ENCODE results near the gene NALCN.

NALCN gene

DNA sequence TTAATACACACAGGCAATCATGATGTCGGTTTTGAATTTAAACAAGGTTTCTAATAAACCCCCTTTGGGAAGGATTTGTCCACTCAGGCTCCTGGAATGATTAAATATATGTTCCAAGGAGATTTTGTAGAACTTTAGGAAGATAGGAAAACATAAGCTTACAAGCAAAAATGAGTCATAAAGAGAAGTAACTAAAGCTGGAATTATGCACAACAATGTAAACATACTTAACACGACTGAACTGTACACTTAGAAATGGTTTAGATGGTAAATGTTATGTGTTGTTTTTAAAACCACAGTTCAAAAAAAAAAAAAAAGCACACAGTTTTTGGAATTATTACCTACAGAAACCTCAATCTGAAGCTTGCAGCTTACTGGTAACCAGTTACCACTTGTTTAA, 304.4 kb downstream of the NALCN start:
- DNase-seq, result no peak

- no peak for DNase-seq
These were observed 307.3 kb downstream of the NALCN start for GRCh38 chr13:101109005-101109404.

DNA sequence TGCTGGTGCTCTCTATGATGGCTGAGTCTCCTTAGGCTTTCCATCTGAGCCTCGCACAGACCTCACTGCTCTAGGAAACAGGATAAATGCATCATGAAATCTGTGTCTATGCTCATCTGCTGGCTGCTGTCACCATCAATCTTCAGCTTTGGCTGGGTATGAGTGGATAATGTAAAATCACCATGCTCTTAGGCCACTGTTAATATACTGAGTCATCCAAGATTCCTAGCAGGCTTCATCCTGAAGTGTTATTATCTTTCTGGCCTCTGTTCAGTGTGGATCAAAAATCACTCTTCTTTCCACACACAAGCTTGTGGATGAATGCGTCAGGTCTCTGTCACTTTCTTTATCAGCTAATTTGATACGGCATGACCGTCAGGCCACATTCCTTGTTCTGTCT, 317.4 kb downstream of the NALCN start:
- DNase-seq, result no peak

- DNase-seq, result no peak
These were observed 323.3 kb downstream of the NALCN start for GRCh38 chr13:101092985-101093384.

- DNase-seq, result no peak
These were observed 326.0 kb downstream of the NALCN start for GRCh38 chr13:101090287-101090686.

- DNase-seq, result no peak
These were observed 330.8 kb downstream of the NALCN start for GRCh38 chr13:101085551-101085950.

DNA sequence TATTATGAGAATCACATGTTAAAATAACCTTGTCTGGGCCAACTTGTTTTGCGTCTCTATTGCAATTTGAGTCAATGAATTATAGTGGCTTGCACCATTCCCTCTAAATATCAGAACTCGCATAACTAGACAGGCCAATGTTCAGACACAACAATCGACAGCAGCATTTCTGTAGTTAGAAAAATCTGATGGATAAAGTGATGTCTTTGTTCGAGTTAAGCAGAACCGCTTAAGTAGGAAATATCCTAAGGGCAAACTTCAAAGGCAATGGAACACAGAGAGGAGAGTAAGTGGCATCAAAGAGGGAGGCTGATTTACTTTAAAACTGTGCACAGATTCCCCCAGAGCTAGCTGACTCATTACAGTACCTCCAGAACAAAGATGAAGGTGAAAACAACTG, 333.9 kb downstream of the NALCN start:
- DNase-seq, result no peak

DNA sequence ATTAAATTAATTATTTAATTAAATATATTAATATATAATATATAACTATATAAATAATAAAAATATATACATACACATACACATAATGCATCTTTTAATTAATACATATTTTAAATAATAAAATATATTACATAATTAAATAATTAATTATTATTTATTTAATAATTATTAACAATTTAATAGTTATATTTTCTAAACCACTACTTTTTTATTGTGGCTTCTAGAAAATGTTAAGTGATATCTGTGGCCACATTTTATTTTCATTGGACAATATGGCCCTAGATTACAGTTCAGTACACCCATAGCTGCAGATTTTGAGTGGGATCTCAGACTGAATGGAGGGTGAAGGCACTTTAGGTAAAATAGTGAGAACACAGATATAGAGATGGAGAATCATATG, 335.7 kb downstream of the NALCN start:
- no peak for DNase-seq

DNA sequence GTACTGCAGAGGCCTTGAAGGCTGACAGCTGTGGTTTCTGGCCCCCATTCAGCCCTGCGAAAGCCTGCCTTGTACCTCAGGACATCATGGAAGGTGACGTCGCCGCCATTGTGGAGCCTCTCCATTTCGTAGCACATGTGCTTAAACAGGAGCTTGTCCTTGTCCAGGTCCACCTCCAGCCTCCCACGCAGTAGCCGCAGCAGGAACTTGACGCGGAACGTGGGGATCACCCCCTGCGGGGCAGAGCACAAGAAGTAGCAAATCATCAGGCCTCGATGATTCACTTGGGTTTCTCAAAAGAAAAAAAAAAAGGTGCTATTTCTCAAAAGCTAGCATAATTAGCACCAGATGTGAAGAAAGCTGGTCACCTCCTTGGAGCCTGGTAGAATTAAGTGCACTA, 351.0 kb downstream of the NALCN start:
- no peak for DNase-seq

DNA sequence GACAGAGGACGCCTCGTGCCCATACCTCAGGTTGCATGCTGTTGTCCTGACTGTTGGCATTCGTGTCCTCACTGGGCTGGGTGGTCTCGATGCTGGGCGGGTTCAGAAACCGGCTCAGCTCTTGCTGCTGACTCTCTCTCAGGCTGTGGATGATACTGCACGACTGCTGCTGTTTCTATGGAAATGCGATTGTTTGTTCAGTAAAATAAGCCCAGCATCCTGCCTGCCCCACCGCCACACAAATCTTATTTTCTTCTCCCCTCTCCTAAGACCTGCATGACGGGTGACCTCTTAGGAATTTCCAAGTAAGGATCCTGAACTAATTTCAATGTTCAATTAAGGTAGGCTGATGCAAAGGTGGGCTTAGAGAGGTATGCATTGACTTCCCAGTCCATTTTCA, 356.5 kb downstream of the NALCN start:
- DNase-seq, result no peak

DNA sequence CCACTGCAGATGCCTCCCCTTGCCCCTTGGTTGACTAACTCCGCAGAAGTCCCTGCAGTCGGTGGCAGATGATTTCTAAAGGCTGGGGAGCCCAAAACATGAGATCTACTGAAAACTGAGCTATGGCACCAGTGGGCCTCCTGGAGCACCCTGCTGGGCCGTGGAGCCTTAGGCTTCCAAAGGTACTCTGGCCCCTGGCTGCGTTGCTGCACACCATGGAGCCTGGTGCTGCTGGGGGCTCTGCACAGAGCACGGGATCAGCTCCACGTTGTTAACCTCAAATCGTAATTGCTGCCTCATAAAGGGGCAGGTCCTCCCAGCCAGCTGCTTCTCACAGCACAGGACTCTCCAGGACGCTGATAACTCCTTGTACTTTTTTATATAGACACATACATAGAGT, 357.5 kb downstream of the NALCN start:
- no peak for DNase-seq

DNA sequence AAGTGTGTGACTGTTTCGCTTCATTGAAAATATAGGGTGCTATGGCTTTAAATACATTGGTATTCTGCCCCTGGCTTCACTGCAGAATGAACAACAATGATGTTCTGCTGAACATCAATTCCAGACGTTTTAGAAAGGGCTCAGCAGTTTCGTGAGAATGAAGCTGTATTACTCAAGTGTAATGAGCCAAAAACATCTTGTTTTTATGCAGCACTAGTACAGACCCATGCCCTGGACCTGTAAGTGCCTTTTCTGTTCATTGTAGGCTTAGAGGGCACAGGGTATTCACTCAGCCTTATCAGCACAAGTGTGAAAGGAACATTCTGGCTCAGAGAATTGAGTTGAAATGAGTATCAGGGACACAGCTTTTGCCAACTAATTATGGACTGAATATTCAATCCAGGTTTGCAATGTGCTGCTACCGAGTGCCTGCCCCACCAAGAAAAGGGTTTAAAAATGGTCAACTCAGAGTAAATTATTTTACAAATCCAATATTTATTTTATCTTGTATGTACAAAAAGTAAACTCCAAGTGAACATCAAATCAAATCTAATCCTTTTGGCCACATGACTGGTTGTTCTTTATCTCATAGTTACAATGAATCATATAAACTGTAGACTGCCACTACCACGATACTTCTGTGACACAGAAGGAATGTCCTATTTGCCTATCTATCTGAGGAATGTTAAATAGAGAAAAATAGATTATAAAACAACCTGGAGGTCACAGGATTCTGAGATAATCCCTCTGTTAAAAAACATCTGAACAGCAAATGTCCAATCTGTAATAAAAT, 362.8 kb downstream of the NALCN start:
- DNase-seq, result no peak

DNA sequence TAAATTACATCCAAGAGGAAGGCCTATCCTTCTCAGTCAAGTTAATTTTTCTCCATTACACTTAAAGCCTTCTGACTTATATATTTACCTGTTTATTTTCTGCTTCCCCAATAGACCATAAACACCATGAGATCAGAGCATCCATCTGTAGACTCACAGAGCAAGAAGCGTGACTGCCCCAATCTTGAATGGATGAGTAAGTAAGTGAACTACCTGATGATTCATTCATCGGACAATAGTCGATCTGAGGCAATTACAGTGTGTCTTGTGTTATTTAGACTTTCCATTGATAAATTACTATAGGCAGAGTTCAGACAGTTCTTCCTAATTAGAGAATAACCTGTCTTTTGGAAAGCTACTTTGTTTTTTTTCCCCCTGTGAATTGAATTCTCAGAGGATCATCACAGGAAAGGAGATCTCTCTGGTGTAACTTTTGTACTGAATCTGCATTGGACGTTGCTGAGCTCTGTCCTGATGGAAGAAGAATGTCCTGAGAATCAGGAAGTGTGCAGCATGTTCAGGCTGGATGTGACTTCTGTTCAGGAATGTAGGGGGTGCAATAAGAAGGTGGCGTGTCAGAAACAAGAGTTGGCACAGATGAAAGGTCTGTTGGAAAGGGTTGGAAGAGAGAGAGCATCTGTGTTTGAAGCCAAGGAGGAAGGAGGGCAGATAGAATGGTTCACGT, 367.0 kb downstream of the NALCN start:
- no peak for DNase-seq

GRCh38 chr13:101036546-101036945, 379.8 kb downstream of the NALCN start:
- DNase-seq, result no peak

- DNase-seq, result no peak
These were observed 381.1 kb downstream of the NALCN start for GRCh38 chr13:101035119-101035620.

DNA sequence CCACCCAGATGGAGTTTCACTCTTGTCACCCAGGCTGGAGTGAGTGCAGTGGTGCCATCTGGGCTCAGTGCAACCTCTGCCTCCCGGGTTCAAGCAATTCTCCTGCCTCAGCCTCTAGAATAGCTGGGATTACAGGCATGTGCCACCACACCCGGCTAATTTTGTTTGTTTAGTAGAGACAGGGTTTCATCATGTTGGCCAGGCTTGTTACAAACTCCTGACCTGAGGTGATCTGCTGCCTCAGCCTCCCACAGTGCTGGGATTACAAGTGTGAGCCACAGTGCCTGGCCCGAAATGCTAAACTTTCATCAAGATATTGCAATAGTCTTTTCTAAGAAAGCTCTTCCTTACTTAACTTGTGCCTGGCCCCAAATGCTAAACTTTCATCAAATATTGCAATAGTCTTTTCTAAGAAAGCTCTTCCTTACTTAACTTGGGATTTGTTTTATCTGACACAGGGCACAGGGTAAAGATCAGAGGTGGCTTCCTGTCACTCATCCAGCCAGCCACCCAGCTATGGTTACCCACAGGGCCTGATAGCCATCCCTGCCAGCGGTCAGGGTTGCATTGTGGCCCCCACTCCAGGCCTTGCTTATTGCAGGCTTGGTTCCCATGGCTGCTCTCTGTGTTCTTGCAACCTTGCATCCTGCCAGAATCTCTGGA, 389.4 kb downstream of the NALCN start:
- no peak for DNase-seq

DNA sequence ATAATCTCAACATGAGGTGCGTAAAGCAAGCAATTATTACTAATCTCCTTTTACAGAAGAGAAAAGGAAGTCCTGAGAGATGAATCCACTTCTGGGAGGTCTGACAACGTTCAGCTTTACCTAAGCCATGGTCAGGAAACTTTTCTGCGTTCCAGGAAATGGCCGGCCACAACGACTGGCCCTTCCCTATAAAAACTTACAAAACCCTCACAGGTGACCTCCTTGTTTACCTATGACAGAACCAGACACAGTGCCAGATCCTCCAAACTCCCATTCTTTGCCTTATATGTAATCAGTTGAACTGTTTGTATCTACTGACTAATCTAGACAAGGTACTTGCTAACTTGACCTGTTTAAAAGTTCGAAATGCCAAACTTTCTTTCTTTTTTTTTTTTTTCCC, 390.0 kb downstream of the NALCN start:
- DNase-seq, result no peak

DNA sequence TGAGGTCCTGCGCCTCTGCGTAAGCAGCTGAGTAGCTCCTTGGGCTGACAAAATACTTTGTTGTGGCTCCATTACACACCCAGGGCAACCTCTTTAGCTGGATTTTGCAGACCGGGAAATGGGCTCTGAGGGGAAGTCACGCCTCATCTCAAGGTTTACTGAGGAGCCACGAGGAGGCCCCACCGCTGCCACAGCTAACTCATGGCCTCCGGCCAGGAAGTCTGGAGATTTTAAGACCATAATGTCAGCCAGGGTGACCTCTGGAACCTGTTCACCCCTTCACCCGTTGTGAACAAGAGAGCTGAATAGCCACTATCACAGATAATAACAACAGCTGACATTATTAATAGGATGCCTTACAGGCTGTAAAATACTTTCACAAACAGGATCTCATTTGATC, 390.4 kb downstream of the NALCN start:
- no peak for DNase-seq

DNA sequence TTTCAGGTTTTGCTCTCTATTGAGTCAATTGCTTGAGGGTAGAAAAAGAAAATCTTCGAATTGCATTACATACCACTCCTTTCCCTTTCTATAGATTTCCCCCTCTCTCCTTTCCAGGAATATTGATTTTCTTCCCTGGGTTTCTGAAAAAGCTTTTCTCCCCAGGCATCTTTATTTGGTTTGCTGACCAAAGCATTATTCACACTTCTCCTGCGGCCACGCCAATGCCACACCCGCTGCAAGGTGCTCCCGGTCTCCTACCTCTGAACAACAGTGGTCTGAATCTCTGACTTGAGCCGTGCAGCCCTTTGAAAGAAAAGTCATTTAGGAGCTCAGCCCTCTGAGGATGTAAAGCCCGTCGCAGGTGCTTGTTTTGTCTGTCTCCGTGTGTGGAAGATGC, 390.8 kb downstream of the NALCN start:
- no peak for DNase-seq

DNA sequence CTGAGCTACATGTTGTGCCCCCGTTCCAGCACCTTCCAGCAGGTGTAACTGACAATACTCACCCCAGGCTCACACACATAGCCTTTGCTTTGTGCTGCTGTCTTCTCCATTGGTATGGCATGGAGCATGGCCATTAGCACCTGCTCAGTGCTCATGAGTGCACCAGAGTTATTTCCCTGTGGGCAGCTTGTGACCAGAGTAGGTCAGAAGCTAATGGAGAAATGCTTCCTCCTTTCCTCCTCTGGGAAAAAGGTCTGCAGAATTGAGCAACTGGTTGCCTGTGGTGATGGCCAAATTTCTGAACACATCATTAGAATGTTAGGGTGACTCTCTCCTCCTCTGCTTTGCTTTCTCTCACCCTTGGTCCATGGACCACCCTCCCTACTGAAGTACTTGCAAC, 397.2 kb downstream of the NALCN start:
- no peak for DNase-seq

DNA sequence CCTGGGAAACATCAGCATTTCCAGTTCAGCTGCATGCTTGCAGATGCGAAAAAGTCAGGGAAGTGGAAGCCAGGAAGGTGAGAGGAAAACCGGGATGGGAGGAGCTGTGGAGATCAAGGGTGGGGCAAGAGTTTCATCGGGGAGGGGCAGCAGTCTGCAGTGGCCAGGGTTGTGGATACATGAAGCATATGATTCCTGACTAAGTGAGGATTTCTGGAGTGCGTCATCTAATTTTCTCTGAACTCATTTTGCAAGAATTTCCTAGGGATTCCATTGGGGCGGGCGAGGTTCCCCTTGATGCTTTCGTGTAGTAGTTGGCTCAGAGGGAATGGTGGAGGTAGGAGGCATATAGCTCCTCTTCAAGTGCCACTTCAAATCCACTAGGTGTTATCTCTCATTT, 397.6 kb downstream of the NALCN start:
- DNase-seq, result peak; percentile 26

DNA sequence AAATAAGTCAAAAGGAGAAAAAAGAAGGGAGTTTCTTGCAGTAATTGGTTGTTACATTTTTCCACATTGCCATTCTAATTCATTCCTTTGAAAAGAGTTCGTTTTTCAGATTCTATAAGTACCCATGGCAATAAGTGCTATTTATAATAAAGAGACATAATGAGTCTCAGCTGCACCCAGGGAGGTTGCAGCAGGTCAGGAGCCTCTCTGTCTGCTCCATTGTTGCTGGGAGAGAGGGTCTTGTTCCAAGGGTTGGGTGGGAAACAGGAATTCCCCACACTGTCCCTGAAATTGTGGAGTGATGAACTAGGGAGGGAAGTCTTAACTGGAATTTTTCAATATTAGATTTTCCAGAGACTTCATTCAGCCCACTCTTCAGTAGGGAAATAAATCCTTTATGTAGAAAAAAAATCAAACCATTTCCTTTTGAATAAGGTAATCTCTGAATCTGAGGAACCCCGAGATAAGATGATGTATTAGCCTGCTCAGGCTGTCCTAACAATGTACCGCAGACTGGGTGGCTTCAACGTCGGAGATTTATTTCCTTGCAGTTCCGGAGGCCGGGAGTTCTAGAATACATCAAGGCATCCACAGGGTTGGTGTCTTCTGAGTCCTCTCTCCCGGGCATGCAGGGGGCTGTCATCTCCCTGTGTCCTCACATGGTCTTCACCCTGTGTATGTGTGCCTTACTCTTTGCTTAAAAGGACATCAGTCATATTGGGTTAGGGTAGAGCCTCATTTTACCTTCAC, 399.0 kb downstream of the NALCN start:
- DNase-seq, result no peak

DNA sequence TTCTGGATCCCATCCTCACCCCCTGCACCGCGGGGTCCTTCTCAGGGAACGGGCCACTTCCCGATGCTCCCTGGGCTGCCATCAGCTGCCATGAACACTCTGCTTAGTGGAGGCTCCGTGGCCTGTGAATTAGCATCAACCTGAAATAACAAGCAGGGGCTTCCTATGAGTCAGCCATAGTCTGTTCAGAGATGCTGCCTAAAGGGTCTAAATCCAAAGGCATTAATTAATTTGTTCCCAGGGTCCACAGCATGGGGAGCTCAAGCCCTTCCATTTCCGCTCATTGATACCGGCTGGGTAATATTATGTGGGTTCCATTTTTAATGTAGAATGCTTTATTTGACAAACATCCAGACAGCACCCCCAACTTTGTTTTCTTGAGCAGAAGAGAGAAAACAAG, 399.8 kb downstream of the NALCN start:
- no peak for DNase-seq
